G401.6 (cell line): ENCODE data around the gene TFF1.

Experiments used
- FAIRE-seq: peaks from 2 replicates; lab custom pipeline; 2012; peaks lifted over from hg19 to GRCh38; lab: Jason Lieb, UNC

Gene TFF1

GRCh38 chr21:42398436-42399028, 32.2 kb upstream of the TFF1 start:
- FAIRE-seq, result no peak

- no peak for FAIRE-seq
Observed at GRCh38 chr21:42397746-42398394, 31.5 kb upstream of the TFF1 start.

- no peak for FAIRE-seq
Observed at GRCh38 chr21:42396799-42397745, 30.7 kb upstream of the TFF1 start.

GRCh38 chr21:42395905-42396651, 29.7 kb upstream of the TFF1 start, which contains the start of gene TMPRSS3:
Gene TMPRSS3, minus strand, starts transcription at chr21:42396052. Its CDS starts 635 bp downstream, at chr21:42395417.
- FAIRE-seq, result no peak

DNA sequence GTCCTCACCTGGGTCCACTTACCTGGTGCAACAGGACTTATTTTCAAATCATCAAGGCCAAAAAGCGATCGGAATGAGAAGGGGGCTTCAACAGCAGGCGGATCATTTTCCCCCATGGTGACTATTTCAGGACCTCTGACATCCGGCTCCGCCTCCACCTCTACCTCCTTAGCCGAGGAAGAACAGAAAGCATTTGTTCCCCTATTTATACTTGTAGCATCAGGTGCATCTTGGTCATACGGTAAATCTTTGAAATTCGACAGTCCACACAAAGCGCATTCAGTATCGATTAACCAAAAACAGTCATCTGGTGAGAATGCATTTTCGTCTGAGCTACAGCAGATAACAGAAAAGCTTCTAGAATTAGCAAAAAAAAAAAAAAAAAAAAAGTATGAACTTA, 29.0 kb upstream of the TFF1 start:
- FAIRE-seq, result no peak

DNA sequence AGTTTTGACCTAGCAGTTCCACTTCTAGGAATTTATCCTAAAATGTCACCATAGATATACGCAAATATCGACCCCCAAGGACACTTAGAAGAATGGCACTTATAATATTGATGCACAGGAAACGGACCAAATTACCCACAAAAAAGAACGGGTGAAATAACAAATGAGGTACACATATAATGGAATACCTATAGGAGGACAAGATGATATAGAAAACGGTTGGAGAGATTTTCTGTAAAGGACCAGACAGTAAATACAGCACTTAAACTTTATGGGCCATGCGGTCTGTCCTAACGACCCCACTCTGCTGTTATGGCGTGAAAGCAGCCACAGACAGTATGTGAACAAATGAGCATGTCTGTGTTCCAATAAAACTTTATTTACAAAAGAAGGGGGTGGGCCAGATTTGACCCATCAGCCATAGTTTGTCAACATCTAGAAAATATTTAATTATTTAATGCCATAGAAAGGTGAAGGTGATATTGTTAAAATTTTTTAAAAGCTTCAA, 27.2 kb upstream of the TFF1 start:
- FAIRE-seq, result no peak

DNA sequence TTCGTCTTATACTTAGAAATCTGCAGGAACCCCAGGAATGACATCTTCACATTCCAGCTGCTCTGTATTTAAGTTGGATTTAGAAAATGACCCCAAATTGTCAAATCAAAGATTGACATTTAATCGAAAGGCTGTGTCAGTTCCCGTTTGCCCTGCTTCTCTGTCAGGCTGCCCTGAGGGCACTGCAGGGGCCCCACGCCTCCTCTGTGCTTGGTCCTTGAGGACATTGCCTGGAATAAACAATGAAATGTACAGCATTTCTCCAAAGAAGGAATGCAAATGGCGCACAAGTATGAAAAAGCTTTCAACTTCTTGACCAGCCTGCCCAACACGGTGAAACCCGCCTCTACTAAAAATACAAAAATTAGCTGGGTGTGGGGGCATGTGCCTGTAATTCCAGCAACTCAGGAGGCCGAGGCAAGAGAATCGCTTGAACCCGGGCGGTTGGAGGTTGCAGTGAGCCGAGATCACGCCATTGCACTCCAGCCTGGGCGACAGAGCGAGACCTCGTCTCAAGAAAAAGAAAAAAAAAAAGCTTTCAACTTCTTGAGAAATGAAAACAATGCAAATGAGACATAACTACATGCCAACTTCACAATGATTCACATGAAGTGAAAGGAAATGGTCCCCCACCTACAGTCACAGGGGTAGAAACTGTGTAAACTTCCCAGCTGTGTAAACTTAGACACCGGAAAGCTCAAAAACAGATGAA, 26.6 kb upstream of the TFF1 start:
- FAIRE-seq, result no peak

- FAIRE-seq, result no peak
Observed at GRCh38 chr21:42391297-42391696, 25.0 kb upstream of the TFF1 start.

GRCh38 chr21:42390696-42391095, 24.4 kb upstream of the TFF1 start:
- FAIRE-seq, result no peak

DNA sequence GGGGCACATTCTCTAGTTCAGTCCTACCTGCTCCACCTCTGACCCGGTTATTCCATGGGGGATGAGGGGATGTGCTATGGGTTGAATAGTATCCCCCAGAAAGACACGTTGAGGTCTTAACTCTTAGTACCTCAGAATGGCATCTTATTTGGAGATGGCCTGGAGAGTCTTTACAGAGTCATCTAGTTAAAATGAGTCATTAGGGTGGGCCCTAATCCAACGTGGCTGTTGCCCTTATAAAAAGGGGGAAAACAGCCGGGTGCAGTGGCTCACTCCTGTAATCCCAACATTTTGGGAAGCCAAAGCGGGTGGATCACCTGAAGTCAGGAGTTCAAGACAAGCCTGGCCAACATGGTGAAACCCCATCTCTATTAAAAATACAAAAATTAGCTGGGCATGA, 23.9 kb upstream of the TFF1 start:
- no peak for FAIRE-seq

DNA sequence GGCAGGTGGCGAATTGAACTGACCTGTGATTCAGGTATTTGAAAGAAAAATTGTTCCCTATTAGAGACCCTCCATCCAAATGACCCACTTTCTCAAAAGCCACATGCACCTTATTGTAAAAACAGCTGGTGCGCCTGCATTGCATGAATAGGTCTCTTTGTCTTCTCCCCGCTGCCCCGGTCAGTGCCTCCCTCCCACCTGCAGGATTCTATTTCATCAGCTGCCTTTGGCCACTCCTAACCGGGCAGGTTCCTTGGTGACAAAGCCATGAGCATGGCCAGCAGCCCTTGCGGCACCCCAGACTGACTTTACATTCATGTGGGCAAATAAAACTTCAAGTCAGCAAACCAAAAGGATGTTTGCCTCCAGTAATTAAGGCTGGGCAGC, 23.1 kb upstream of the TFF1 start:
- no peak for FAIRE-seq

DNA sequence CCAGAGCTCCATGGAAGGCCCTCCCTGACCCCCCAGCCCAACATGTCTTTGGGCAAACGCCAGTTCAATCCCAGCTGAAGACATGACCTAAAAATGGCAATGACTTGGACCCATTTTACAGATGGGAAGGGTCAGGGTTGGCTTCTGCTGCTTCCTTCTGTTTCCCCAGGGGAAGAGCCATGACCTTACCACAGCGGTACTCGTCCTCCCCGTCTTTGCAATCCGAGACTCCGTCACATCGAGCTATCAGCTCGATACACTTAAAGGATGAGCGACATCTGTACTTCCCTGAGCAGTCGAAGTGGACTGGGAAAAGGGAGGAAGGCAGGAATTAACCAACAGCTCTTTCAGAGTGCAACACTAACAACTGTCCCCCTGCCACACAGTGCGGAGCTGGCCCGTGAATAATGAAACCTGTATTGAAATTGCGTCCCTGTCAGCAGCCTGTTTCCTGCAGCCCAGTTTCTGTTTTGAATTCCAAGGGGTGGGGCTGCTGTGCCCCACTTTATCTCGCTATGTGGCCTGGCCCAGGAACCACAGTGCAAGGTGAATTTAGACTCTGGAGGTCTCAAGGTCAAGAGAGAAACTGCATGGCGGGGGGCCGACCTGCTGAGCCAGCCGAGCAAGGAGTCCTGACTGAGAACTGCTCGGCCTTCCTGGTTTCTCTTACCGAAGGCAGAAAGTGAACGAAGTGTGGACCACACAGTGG, 22.6 kb upstream of the TFF1 start:
- FAIRE-seq, result no peak

DNA sequence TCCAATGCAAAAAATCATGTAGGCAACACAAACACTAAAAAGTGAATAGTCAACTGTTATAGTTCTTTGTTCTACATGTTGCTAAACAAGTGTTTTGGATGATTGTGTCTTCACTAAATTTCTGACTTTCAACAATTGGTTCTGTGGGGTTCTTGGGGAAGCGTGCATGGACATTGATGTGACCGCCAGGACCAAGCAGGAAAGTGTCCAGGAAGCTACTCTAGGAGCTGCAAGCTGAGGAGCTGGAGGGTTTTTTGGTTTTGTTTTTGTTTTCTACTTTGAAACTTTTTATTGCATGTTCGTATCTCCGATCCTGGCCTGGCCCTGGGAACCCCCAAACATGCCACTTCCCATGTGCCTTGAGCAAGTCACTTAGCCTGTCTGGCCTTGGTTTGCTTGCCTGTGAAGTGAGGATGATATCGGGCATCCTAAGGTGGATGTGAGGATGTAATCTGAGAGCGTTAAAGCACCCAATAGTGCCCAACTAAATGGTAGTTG, 21.6 kb upstream of the TFF1 start:
- no peak for FAIRE-seq

DNA sequence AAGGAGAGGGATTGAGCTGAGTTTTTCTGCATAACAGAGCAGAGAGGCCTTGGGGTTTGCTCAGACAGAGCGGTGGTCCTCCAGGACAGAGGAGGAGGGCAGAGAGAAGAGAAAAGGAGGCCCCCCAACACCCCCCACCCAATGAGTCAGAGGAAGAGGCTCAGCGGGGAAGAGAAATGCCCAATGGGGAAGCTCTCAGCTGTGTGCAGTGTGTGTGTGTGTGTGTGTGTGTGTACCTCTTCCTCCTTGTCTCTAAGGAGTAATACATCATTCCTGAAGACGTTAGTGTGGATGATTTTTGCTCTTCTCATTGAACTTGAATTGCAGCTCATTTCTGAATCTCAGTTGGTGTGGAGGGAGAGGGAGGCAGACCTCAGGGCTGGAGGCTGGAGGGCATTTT, 20.8 kb upstream of the TFF1 start:
- FAIRE-seq, result no peak

DNA sequence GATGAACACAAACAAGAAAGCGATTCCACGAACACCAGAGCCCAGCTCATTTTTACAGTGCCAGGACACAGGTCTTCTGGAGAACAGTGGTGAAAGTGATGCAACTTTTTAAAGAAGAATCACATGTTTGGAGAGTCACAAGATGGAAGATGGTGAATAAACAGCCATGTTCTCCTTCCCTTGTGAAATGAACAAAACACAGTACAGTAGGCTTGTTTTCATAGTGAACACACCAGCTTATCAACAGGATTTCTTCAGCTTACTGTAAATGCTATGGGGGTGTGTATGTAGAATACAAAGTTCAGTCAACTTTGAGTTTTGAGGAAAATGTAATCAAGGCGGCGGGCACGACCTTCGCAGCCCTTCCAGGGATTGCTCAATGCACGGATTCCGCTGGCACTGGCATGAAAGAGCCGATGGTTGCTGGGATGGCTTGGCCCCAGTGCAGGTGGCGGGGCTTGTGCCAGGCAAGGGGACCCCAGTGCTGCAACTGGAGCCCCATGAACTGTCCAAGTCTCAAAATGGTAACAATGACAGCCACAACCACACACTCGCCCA, 19.8 kb upstream of the TFF1 start:
- no peak for FAIRE-seq

GRCh38 chr21:42385619-42386018, 19.3 kb upstream of the TFF1 start:
- no peak for FAIRE-seq

GRCh38 chr21:42384989-42385388, 18.7 kb upstream of the TFF1 start:
- FAIRE-seq, result no peak

- no peak for FAIRE-seq
Observed at GRCh38 chr21:42384156-42384945, 18.0 kb upstream of the TFF1 start.

DNA sequence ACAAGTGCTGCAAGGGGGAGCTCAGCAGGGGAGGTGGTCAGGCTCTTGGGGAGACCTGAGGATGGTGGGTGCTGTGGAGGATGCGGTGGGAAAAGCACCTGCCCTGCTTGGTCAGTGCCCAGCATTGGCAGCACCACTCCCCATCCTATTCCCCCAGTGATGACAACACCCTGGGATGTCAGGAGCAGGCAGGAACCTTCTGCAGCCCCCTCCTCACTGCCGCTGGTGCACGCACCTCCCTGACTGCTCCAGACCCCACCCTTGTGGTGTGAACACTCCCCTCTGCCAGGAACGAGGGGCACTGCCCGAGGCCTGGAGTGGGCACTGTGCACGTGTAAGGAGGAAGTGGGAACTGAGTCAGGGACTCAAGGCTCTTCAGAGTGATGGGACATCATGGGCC, 17.0 kb upstream of the TFF1 start:
- FAIRE-seq, result no peak

DNA sequence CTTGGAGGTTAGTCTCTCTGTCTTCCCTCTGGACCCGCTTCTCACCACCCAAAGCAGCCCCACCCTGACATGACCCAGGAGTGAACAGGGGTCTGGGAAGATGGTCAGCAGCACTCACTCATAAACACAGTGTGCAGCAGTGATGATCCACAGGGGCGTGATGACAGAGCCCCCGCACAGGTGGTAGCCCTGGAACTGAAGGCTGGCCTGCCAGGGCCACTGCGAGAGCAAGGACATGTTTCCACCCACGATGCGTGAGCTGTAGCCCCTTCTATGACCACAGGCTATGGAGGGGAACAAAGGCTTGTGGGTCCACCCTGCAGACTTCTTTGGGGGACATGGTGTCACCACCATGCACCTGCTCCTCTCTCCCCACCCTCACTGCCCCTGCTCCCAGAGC, 16.6 kb upstream of the TFF1 start:
- no peak for FAIRE-seq
